ENCODE data around the gene ST6GALNAC6. TPM values are rescaled to one million over a fixed set of nuclear protein-coding genes. Genes with fewer than 3 reads are reported as not detected.
"Not testable (repeated sequence)": the region's sequence is repeated elsewhere in the genome, so short reads cannot be mapped to it uniquely, and the experiment has no call there.

Gene ST6GALNAC6
- total RNA-seq, 2 experiments from 2014 or later, result 100 to 122 TPM

DNA sequence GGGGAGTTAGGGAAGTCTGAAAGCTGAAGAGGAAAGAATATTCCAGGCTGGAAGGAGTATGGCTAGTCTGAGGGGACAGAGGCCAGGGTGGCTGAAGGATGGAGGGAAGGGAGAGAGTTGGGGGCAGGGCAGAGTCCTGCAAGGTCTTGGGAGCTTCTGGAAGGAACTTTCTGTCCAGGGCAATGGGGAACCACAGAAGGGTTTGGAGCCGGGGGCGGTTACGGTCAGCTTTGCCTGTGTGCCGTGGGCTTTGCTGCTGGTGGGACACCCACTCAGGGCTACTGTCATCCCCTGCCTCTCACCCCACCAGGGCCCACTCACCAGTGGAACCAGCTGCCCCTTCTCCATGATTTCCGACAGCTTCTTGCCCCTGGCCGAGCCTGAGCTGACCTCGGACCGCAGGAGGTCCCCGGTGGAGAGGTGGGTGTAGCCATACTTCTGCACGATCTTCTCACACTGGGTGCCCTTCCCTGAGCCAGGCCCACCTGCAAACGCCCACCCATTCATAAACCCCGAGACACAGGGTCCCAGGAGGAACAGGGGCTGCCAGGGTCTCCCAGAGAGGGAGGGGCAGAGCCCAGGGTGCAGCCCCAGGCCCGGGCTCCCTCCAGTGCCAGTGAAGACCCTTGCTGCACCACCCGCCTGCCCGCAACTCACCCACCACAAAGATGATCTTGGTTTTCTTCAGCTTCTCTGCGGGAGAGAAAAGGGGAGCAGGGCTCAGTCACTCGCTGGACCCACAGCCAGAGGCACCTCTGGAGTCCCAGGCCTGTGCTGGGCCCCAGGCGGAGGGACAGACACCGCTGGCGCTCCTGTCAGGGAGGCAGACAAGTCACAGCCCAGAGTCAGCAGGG is 26.8 kb downstream of the ST6GALNAC6 start:
- ChIA-PET POLR2A (no interaction called here), CTCF (interaction anchor here (0.7 to 2.4 kb wide), 5 partner anchors 10 to 137 kb away, joined by 3 to 11 read pairs (median 5); partner anchors contain the start of gene TOR2A)
- peaks cover 3% of the 10 kb centered on the region for H3K36me3 Mint-ChIP-seq (ENCODE audit: low read depth)
- peaks cover 2% of the 10 kb centered on the region for H3K27me3 Mint-ChIP-seq
- H3K4me1 Mint-ChIP-seq, result peaks cover 3% of the 10 kb centered on the region
- H3K27ac Mint-ChIP-seq, result no peak overlapping the region
- no peak for DNase-seq
- H3K4me3 Mint-ChIP-seq, result no peak overlapping the region
- H3K9me3 Mint-ChIP-seq, result no peaks in the 10 kb centered on the region

- ChIA-PET CTCF (interaction anchor here (0.7 to 3.0 kb wide), 5 partner anchors 11 to 136 kb away, joined by 3 to 16 read pairs (median 5); partner anchors contain the start of gene TOR2A), POLR2A (no interaction called here)
- Mint-ChIP-seq H3K4me3 (no peak overlapping the region), H3K9me3 (no peaks in the 10 kb centered on the region), H3K4me1 (no peaks in the 10 kb centered on the region), H3K27ac (peak overlapping the region; percentile 27), H3K27me3 (no peaks in the 10 kb centered on the region), H3K36me3 (ENCODE audit: low read depth) (peaks cover 9% of the 10 kb centered on the region)
- DNase-seq, result no peak
These were observed 27.9 kb downstream of the ST6GALNAC6 start for GRCh38 chr9:127871531-127871930.

- DNase-seq, result no peak
- Mint-ChIP-seq H3K27ac (no peak overlapping the region), H3K4me1 (peaks cover 3% of the 10 kb centered on the region), H3K27me3 (no peaks in the 10 kb centered on the region), H3K9me3 (no peaks in the 10 kb centered on the region), H3K4me3 (no peak overlapping the region), H3K36me3 (ENCODE audit: low read depth) (peaks cover 9% of the 10 kb centered on the region)
- POLR2A ChIA-PET, result no interaction called here
- CTCF ChIA-PET, result interaction anchor here (0.8 to 3.0 kb wide), 13 partner anchors 10 to 319 kb away, joined by 3 to 19 read pairs (median 5); partner anchors contain the start of genes ST6GALNAC4, ST6GALNAC6 and TOR2A
These were observed 28.5 kb downstream of the ST6GALNAC6 start for GRCh38 chr9:127870887-127871286.

- peaks cover 13% of the 10 kb centered on the region for H3K36me3 Mint-ChIP-seq (ENCODE audit: low read depth)
- CTCF ChIA-PET, result interaction anchor here (0.6 to 3.0 kb wide), 51 partner anchors 9 to 1562 kb away, joined by 3 to 19 read pairs (median 4); partner anchors contain the start of genes CDK9, ENG, PTRH1 and SH2D3C
- H3K4me3 Mint-ChIP-seq, H3K27me3 Mint-ChIP-seq, H3K9me3 Mint-ChIP-seq, POLR2A ChIA-PET, H3K27ac Mint-ChIP-seq, DNase-seq: not testable (repeated sequence)
- H3K4me1 Mint-ChIP-seq, result peaks cover 11% of the 10 kb centered on the region
These were observed 29.3 kb downstream of the ST6GALNAC6 start for GRCh38 chr9:127870153-127870491.

DNA sequence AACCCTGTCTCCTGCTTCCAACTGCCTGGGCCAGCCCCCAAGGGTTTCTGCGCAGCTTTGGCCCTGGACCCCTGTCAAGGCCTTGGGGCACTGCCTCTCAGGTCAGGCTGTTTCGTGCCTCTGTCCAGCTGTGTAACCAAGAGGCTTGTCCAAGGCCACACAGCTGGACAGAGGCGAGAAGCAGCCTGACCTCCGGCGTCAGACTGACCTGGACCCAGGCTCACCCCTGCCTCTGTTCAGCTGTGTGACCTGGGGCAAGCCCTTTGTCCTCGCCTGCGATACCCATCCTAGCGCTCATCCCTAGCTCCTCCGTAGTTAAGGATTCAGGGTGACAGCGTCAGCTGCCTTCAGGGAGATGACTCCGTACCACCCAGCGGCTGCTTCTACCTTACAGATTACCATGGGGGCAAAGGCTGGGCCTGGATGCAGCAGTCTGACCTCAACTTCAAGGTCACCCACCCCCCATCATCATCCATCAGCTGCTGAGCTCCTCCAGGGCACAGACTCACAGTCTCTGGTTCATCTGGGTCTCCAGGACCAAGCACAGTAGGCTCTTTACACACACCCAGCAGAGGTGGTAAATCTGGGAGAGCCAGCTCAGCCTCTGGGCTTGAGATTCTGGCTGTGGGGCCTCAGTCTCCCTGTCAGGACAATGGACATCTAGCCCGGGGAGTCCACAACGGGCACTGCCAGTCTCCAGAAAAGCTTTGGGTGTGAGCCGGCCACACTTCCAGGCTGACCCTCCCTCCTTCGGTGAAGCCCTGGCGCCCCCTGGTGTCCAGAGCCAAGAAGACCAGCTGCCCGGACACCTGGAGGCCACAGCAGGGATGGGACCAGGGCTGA is 29.9 kb downstream of the ST6GALNAC6 start:
- POLR2A ChIA-PET, result no interaction called here
- Mint-ChIP-seq H3K4me1 (peaks cover 17% of the 10 kb centered on the region), H3K9me3 (no peaks in the 10 kb centered on the region), H3K27ac (no peak overlapping the region), H3K27me3 (no peaks in the 10 kb centered on the region), H3K4me3 (no peak overlapping the region), H3K36me3 (ENCODE audit: low read depth) (peaks cover 16% of the 10 kb centered on the region)
- CTCF ChIA-PET, result interaction anchor here (0.5 to 3.0 kb wide), 58 partner anchors 9 to 1562 kb away, joined by 3 to 19 read pairs (median 4); partner anchors contain the start of genes CDK9, ENG, PIP5KL1 and PTRH1
- DNase-seq, result peak; percentile 84

- ChIA-PET CTCF (interaction anchor here (0.7 to 3.0 kb wide), 12 partner anchors 8 to 671 kb away, joined by 3 to 19 read pairs (median 8); partner anchors contain the start of genes ENG and TOR2A), POLR2A (no interaction called here)
- Mint-ChIP-seq H3K9me3 (no peaks in the 10 kb centered on the region), H3K4me1 (peaks cover 18% of the 10 kb centered on the region), H3K36me3 (ENCODE audit: low read depth) (peaks cover 16% of the 10 kb centered on the region), H3K27ac (no peak overlapping the region), H3K27me3 (no peaks in the 10 kb centered on the region), H3K4me3 (no peak overlapping the region)
- DNase-seq, result no peak
These were observed 31.0 kb downstream of the ST6GALNAC6 start for GRCh38 chr9:127868278-127868902.

- no peaks in the 10 kb centered on the region for H3K27me3 Mint-ChIP-seq
- POLR2A ChIA-PET, result no interaction called here
- DNase-seq, result no peak
These were observed 31.8 kb downstream of the ST6GALNAC6 start for GRCh38 chr9:127867356-127868277.

DNA sequence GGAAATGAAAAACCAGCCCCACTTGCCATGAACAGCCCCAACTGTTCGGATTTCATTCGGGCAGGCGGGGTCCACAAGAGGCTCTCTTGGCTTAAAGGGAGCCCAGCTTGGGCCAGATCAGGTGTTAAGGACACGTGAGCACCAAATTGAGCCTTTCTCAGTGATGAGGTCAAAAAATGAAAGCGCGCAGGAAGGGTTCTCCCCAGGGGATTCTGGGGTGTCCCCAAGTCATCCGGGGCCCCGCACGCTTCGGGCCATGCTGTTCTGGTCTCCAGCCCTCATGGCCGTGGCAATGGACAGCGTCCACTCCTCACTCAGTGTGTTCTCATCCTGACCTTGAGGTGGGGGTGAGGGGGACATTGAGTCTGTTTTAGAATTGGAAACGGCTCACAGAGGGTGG is 32.9 kb downstream of the ST6GALNAC6 start:
- no peak overlapping the region for H3K4me3 Mint-ChIP-seq
- no peaks in the 10 kb centered on the region for H3K27me3 Mint-ChIP-seq
- H3K4me1 Mint-ChIP-seq, result peaks cover 36% of the 10 kb centered on the region
- H3K9me3 Mint-ChIP-seq, result no peaks in the 10 kb centered on the region
- ChIA-PET CTCF (interaction anchor here (0.6 to 1.9 kb wide), 3 partner anchors 28 to 151 kb away, joined by 3 to 4 read pairs (median 3); partner anchors contain the start of gene TOR2A), POLR2A (no interaction called here)
- H3K27ac Mint-ChIP-seq, result no peak overlapping the region
- DNase-seq, result no peak
- peaks cover 16% of the 10 kb centered on the region for H3K36me3 Mint-ChIP-seq (ENCODE audit: low read depth)

More at GRCh38 chr9:127867356-127868277, 31.8 kb downstream of the ST6GALNAC6 start:
- H3K27ac Mint-ChIP-seq, result no peak overlapping the region
- no peak overlapping the region for H3K4me3 Mint-ChIP-seq
- peaks cover 25% of the 10 kb centered on the region for H3K4me1 Mint-ChIP-seq
- H3K36me3 Mint-ChIP-seq (ENCODE audit: low read depth), result peaks cover 16% of the 10 kb centered on the region
- no peaks in the 10 kb centered on the region for H3K9me3 Mint-ChIP-seq
- CTCF ChIA-PET, result interaction anchor here (1.9 to 2.7 kb wide), 2 partner anchors 104 to 133 kb away, joined by 4 to 8 read pairs; partner anchors contain the start of gene TOR2A

DNA sequence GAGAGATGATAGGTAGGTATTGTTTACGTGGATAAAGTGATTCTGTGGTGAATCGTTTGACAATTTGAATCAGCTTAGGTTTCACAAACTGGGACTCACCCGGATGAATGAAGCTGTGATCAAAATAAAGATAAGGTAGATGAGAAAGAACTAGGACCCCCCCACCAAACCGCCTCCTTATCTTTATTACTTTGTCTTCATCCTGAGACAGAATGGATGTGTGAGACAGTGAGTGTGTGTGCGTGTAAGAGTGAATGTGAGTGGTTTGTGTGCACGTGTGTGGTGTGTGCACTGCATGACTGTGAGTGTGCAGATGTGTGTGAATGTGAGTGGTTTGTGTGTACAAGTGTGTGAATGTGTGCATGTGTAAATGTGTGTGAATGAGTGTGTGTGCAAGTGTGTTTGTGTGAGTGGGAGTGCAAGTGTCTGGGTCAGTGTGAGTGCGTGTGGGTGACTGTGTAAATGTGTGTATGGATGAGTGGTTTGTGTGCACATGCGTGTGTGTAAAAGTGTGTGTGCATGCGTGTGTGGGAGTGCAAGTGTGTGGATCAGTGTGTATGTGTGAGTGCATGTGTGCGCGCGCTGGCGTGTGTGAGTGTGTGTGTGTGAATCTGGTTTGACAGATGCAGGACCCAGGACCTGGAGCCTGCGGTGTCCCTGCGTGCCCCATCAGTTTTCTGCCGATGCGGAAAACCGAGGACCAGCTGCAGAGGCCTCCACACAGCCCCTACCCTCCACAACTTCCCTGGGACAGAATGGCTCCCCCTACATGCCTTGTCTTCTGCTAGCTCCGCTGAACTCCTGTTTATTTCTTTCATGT is 33.5 kb downstream of the ST6GALNAC6 start:
- no peaks in the 10 kb centered on the region for H3K27me3 Mint-ChIP-seq
- peak overlapping the region; percentile 21 for H3K27ac Mint-ChIP-seq
- peak; percentile 39 for DNase-seq
- no peaks in the 10 kb centered on the region for H3K9me3 Mint-ChIP-seq
- H3K36me3 Mint-ChIP-seq (ENCODE audit: low read depth), result peaks cover 16% of the 10 kb centered on the region
- POLR2A ChIA-PET, result interaction anchor here (0.7 kb wide), 1 partner anchor 10 kb away, joined by 3 read pairs; no protein-coding TSS in a partner anchor
- CTCF ChIA-PET, result interaction anchor here (0.6 to 3.2 kb wide), 6 partner anchors 13 to 151 kb away, joined by 3 to 9 read pairs (median 3); partner anchors contain the start of gene TOR2A
- H3K4me3 Mint-ChIP-seq, result no peak overlapping the region
- peaks cover 41% of the 10 kb centered on the region for H3K4me1 Mint-ChIP-seq

DNA sequence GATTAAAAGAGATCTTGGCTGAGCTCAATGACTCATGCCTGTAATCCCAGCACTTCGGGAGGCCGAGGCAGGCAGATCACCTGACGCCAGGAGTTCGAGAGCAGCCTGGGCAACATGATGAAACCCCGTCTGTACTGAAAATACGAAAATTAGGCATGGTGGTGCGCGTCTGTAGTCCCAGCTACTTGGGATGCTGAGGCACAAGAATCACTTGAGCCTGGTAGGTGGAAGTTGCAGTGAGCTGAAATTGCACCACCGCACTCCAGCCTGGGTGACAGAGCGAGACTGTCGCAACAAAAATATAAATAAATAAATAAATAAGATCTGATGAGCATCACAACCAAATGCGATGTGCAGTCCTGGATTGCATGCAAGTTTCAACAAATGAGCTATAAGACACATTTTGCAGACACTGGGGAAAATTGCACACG is 36.2 kb downstream of the ST6GALNAC6 start:
- no peak overlapping the region for H3K4me3 Mint-ChIP-seq
- ChIA-PET CTCF (interaction anchor here (1.3 to 4.8 kb wide), 6 partner anchors 7 to 129 kb away, joined by 3 to 16 read pairs (median 6); partner anchors contain the start of gene TOR2A), POLR2A (no interaction called here)
- peak overlapping the region; percentile 93 for H3K27ac Mint-ChIP-seq
- H3K9me3 Mint-ChIP-seq, result no peaks in the 10 kb centered on the region
- H3K27me3 Mint-ChIP-seq, result peaks cover 2% of the 10 kb centered on the region
- DNase-seq, result no peak
- H3K4me1 Mint-ChIP-seq, result peaks cover 50% of the 10 kb centered on the region
- peaks cover 16% of the 10 kb centered on the region for H3K36me3 Mint-ChIP-seq (ENCODE audit: low read depth)
